HCT116 (cell line): ENCODE data around the gene GALE. TPM values are rescaled to one million over a fixed set of nuclear protein-coding genes. Genes with fewer than 3 reads are reported as not detected.

Experiments used
- ATAC-seq: fragments of 200-7000 bp; cut with Tn5 transposase; 2 replicates; pipeline ENCODE4 v1.9.1; 2020; ENCODE audit warnings: mild to moderate bottlenecking, moderate library complexity
- BruUV-seq: library from RNA; stranded (reverse); fragments of 400-500 nt; replicated peaks from 2 replicates; lab custom pipeline; 2021; lab: Mats Ljungman, UMichigan
- CTCF ChIA-PET: fragments of 300-600 bp; sonication (Branson Sonifier 250); formaldehyde crosslinking; loops from one replicate; lab custom pipeline; 2021; ENCODE audit warnings: antibody characterized with exemption; lab: Charles Lee
- POLR2A ChIA-PET: fragments of 300-600, 350-600 bp; sonication (Branson Sonifier 250); formaldehyde crosslinking; loops from one replicate; lab custom pipeline; 2021; ENCODE audit warnings: antibody characterized with exemption; lab: Charles Lee
- RAD21 ChIA-PET, 2 experiments: fragments of 300-600 bp; sonication (Branson Sonifier 250); formaldehyde crosslinking; loops; one replicate each; lab custom pipeline; 2023; ENCODE audit warnings: low total read pairs in 2 of 2; ENCODE audit not compliant: uncharacterized antibody in 2 of 2, unreplicated experiment in 2 of 2, low non-redundant PET in 1 of 2; lab: Charles Lee
- DNase-seq: peaks from one replicate; pipeline ENCODE4 v3.0.0-alpha.2; 2010; ENCODE audit warnings: low read depth, low spot score
- H2AFZ ChIP-seq: fragments of 200-600 bp; shearing (Covaris generic), sonication (generic); 2 replicates; pipeline ENCODE4 v1.6.1; 2017; ENCODE audit warnings: low read depth, mixed run types, mixed read lengths, antibody characterized with exemption, low read length; ENCODE audit not compliant: poor library complexity, severe bottlenecking
- H3K27ac ChIP-seq: 2 replicates; pipeline ENCODE4 v1.5.1; 2012; ENCODE audit warnings: low read depth, low read length
- H3K27me3 ChIP-seq: fragments of 200-600 bp; sonication (generic); 2 replicates; pipeline ENCODE4 v1.6.1; 2016; ENCODE audit warnings: mixed run types, low read length, mixed read lengths; ENCODE audit not compliant: insufficient read depth
- H3K36me3 ChIP-seq, 2 experiments: fragments of 200-500 bp in 1 of 2; fragments of 200-600 bp in 1 of 2; sonication (Bioruptor generic) in 1 of 2; sonication (generic) in 1 of 2; 2 replicates each; pipeline versions ENCODE4 v1.5.1 to v1.6.1; 2014 to 2016; ENCODE audit warnings: low read length in 2 of 2, inconsistent platforms in 1 of 2, mixed read lengths in 1 of 2, mixed run types in 1 of 2; ENCODE audit not compliant: insufficient read depth in 2 of 2, control insufficient read depth in 1 of 2
- H3K4me1 ChIP-seq, 2 experiments: fragments of 200-600 bp in 1 of 2; sonication (generic) in 1 of 2; 2 replicates each; pipeline versions ENCODE4 v1.5.1 to v1.6.1; 2012 to 2017; ENCODE audit warnings: low read length in 2 of 2, inconsistent platforms in 1 of 2, mild to moderate bottlenecking in 1 of 2, mixed read lengths in 1 of 2, mixed run types in 1 of 2, moderate library complexity in 1 of 2; ENCODE audit not compliant: insufficient read depth in 2 of 2, control insufficient read depth in 1 of 2
- H3K4me2 ChIP-seq: fragments of 200-600 bp; sonication (generic); 2 replicates; pipeline ENCODE4 v1.6.1; 2017; ENCODE audit warnings: mixed run types, low read length, mixed read lengths
- H3K4me3 ChIP-seq, 2 experiments: fragments of 200-600 bp in 1 of 2; sonication (generic) in 1 of 2; replicated peaks in 1 of 2; 2 replicates each; pipeline ENCODE4 v1.5.1; 2011 to 2016; ENCODE audit warnings: low read length in 2 of 2, control low read depth in 1 of 2, low read depth in 1 of 2, mild to moderate bottlenecking in 1 of 2, mixed read lengths in 1 of 2, mixed run types in 1 of 2
- H3K79me2 ChIP-seq: fragments of 200-600 bp; sonication (generic); 2 replicates; pipeline ENCODE4 v1.6.1; 2017; ENCODE audit warnings: mild to moderate bottlenecking, mixed run types, low read length, moderate library complexity, mixed read lengths; ENCODE audit not compliant: insufficient read depth
- H3K9ac ChIP-seq: fragments of 200-600 bp; sonication (generic); 2 replicates; pipeline ENCODE4 v1.6.1; 2016; ENCODE audit warnings: low read length, mixed read lengths
- H3K9me2 ChIP-seq: fragments of 200-600 bp; sonication (generic), shearing (Covaris generic); 2 replicates; pipeline ENCODE4 v1.6.1; 2017; ENCODE audit warnings: mixed run types, mild to moderate bottlenecking, moderate library complexity; ENCODE audit not compliant: insufficient read depth
- H3K9me3 ChIP-seq, 2 experiments: fragments of 200-500 bp in 1 of 2; fragments of 200-600 bp in 1 of 2; sonication (Bioruptor generic) in 1 of 2; sonication (generic) in 1 of 2; 2 replicates each; pipeline ENCODE4 v1.6.1; 2014 to 2017; ENCODE audit warnings: low read length in 2 of 2, mixed read lengths in 2 of 2, inconsistent platforms in 1 of 2, low read depth in 1 of 2, mild to moderate bottlenecking in 1 of 2, mixed run types in 1 of 2, moderate library complexity in 1 of 2; ENCODE audit not compliant: control insufficient read depth in 1 of 2, insufficient read depth in 1 of 2
- H4K20me1 ChIP-seq: fragments of 200-600 bp; sonication (generic), shearing (Covaris generic); 2 replicates; pipeline ENCODE4 v1.6.1; 2017; ENCODE audit warnings: mixed run types, mild to moderate bottlenecking, moderate library complexity; ENCODE audit not compliant: insufficient read depth
- CBX3 ChIP-seq: IDR thresholded peaks from 2 replicates; pipeline ENCODE4 v1.6.1; 2012; ENCODE audit warnings: low read depth
- CTCF ChIP-seq, 3 experiments: fragments of 200-600 bp in 1 of 3; sonication (generic) in 1 of 3; IDR thresholded peaks in 2 of 3; conservative IDR thresholded peaks in 1 of 3; 2 replicates each; pipeline ENCODE4 v1.5.1; 2012 to 2017; ENCODE audit warnings: low read depth in 2 of 3, low read length in 2 of 3, antibody characterized with exemption in 1 of 3, borderline replicate concordance in 1 of 3, control low read depth in 1 of 3, mild to moderate bottlenecking in 1 of 3, mixed read lengths in 1 of 3, mixed run types in 1 of 3, moderate library complexity in 1 of 3; ENCODE audit not compliant: insufficient read depth in 1 of 3
- ELF1 ChIP-seq: IDR thresholded peaks from 2 replicates; pipeline ENCODE4 v1.6.1; 2012; ENCODE audit warnings: low read depth, borderline replicate concordance
- EZH2 ChIP-seq: fragments of 200-600 bp; sonication (generic); IDR thresholded peaks from 2 replicates; pipeline ENCODE4 v1.6.1; 2017; ENCODE audit warnings: antibody characterized with exemption, mixed run types
- EZH2phosphoT487 ChIP-seq: fragments of 200-600 bp; IDR thresholded peaks from 2 replicates; pipeline ENCODE4 v1.6.1; 2018; ENCODE audit warnings: antibody characterized with exemption, borderline replicate concordance
- FOSL1 ChIP-seq: IDR thresholded peaks from 2 replicates; pipeline ENCODE4 v1.6.1; 2012; ENCODE audit warnings: low read depth
- POLR2AphosphoS5 ChIP-seq: IDR thresholded peaks from 2 replicates; pipeline ENCODE4 v1.6.1; 2011; ENCODE audit warnings: mild to moderate bottlenecking, low read depth, low read length, moderate library complexity
- SRF ChIP-seq: IDR thresholded peaks from 2 replicates; pipeline ENCODE4 v1.6.1; 2012; ENCODE audit warnings: low read depth
- intact Hi-C: fragments of 100-400 bp; cut with micrococcal nuclease; formaldehyde crosslinking; loops from 2 replicates; pipeline ENCODE4 v1.10.0; 2022
- total RNA-seq: library from RNA; stranded (reverse); gene quantifications from one replicate; pipeline ENCODE4 v1.2.1, GENCODE V29; 2021; ENCODE audit not compliant: unreplicated experiment
- TF ChIP-seq, protein P1 (sequence below): IDR thresholded peaks from 2 replicates; pipeline ENCODE4 v1.6.1; 2011; ENCODE audit warnings: mild to moderate bottlenecking, low read length, moderate library complexity; ENCODE audit not compliant: insufficient replicate concordance; ENCODE audit errors: extremely low read depth

Gene GALE
- total RNA-seq, 1 experiment from 2014 or later, result 114 TPM

- Histone ChIP-seq H3K27me3 (no peaks in the 10 kb centered on the region), H3K36me3 (peaks cover 15 to 39% of the 10 kb centered on the region in 2 experiments; a peak in 3 of 4 replicates), H4K20me1 (no peaks in the 10 kb centered on the region), H3K4me2 (peak overlapping the region; percentile 49), H3K9me3 (no peaks in the 10 kb centered on the region), H3K9me2 (no peaks in the 10 kb centered on the region), H3K9ac (peak overlapping the region; percentile 40), H3K4me3 (no peak overlapping the region), H3K4me1 (peaks cover 31 to 58% of the 10 kb centered on the region in 2 experiments), H2AFZ (no peak overlapping the region), H3K79me2 (peaks cover 39% of the 10 kb centered on the region), H3K27ac (peak overlapping the region; percentile 79; the same call in 1 of the 2 replicates)
- intact Hi-C loops, result no loop called here
- POLR2A ChIA-PET, result no interaction called here
- RAD21 ChIA-PET, result no interaction called here
- TF ChIP-seq POLR2AphosphoS5, result 0 out of 2 replicates have a peak, but pooled peaks have one; percentile 19
- no peak for TF ChIP-seq CBX3
- DNase-seq (no peak), ATAC-seq (peak; percentile 13)
- CTCF ChIA-PET, result interaction anchor here (1.0 kb wide), 1 partner anchor 123 kb away, joined by 4 read pairs; no protein-coding TSS in a partner anchor
- no TSS peak for BruUV-seq
Observed at GRCh38 chr1:23793018-23793781, 7.4 kb downstream of the GALE start.

GRCh38 chr1:23792151-23792945, 8.2 kb downstream of the GALE start:
- TF ChIP-seq SRF (no peak), ELF1 (no peak), EZH2phosphoT487 (no peak), EZH2 (no peak), CTCF (IDR thresholded peaks at IDR 0.05 in 2 of 3, conservative IDR thresholded peaks at IDR 0.05 in 1 of 3; ENCODE audit: borderline replicate concordance in 1 of 3, insufficient read depth in 1 of 3, low read depth in 2 of 3, low read length in 2 of 3) (no peak), FOSL1 (no peak)
- TF ChIP-seq, protein P1, sequence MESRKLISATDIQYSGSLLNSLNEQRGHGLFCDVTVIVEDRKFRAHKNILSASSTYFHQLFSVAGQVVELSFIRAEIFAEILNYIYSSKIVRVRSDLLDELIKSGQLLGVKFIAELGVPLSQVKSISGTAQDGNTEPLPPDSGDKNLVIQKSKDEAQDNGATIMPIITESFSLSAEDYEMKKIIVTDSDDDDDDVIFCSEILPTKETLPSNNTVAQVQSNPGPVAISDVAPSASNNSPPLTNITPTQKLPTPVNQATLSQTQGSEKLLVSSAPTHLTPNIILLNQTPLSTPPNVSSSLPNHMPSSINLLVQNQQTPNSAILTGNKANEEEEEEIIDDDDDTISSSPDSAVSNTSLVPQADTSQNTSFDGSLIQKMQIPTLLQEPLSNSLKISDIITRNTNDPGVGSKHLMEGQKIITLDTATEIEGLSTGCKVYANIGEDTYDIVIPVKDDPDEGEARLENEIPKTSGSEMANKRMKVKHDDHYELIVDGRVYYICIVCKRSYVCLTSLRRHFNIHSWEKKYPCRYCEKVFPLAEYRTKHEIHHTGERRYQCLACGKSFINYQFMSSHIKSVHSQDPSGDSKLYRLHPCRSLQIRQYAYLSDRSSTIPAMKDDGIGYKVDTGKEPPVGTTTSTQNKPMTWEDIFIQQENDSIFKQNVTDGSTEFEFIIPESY, result no peak
- TF ChIP-seq, all 23 proteins: peak for 0
- ATAC-seq (no peak), DNase-seq (no peak)
- peaks cover 31 to 56% of the 10 kb centered on the region in 2 experiments for H3K4me1 ChIP-seq
- H3K27ac ChIP-seq, result peak overlapping the region; percentile 79
- peak overlapping the region; percentile 78 for H3K4me2 ChIP-seq
- ChIA-PET RAD21 (no interaction called here), POLR2A (interaction anchor here (0.6 to 1.8 kb wide), 4 partner anchors 8 to 689 kb away, joined by 3 to 9 read pairs (median 4); partner anchors contain the start of genes GALE and PITHD1), CTCF (interaction anchor here (0.6 to 4.1 kb wide), 3 partner anchors 19 to 124 kb away, joined by 3 to 15 read pairs (median 3); no protein-coding TSS in a partner anchor)
- no peak overlapping the region for H2AFZ ChIP-seq
- peak overlapping the region; percentile 85 for H3K9ac ChIP-seq
- H3K9me2 ChIP-seq, result no peaks in the 10 kb centered on the region
- H3K9me3 ChIP-seq, result no peaks in the 10 kb centered on the region
- intact Hi-C loops, result no loop called here
- H4K20me1 ChIP-seq, result no peaks in the 10 kb centered on the region
- H3K27me3 ChIP-seq, result no peaks in the 10 kb centered on the region
- peaks cover 11 to 32% of the 10 kb centered on the region in 2 experiments; a peak in 3 of 4 replicates for H3K36me3 ChIP-seq
- H3K4me3 ChIP-seq, result peak overlapping the region; percentile 89 to 95
- H3K79me2 ChIP-seq, result peaks cover 41% of the 10 kb centered on the region
- no TSS peak for BruUV-seq
